Activated CD4-positive, CD25-positive, alpha-beta regulatory T cell (primary cell): ENCODE results near the gene CAPN3.

ENCODE experiments used
- DNase-seq, 4 experiments: peaks; one replicate each; lab custom pipeline; 2025; lab: John Stamatoyannopoulos, UW

Gene CAPN3

GRCh38 chr15:42456531-42456930 lies 97.2 kb downstream of the CAPN3 start:
- no peak for DNase-seq

- no peak for DNase-seq
These were observed 97.7 kb downstream of the CAPN3 start for GRCh38 chr15:42456971-42457370.

- no peak for DNase-seq
These were observed 98.4 kb downstream of the CAPN3 start for GRCh38 chr15:42457445-42458442.

GRCh38 chr15:42461261-42461660 lies 102.0 kb downstream of the CAPN3 start:
- DNase-seq, result no peak
